Tibial nerve (tissue), 4 donors: Measurements from ENCODE around the gene GBE1.

Experiments used
- EP300 ChIP-seq, 2 donors: sonication (generic); formaldehyde crosslinking; IDR thresholded peaks; one replicate each; pipeline ENCODE4 v1.6.1; 2017; ENCODE audit warnings: antibody characterized with exemption in 2 of 2, mild to moderate bottlenecking in 1 of 2
- POLR2A ChIP-seq, 2 donors: fragments of 450-650 bp; IDR thresholded peaks; one replicate each; pipeline ENCODE4 v1.6.1; 2017; ENCODE audit warnings: antibody characterized with exemption in 2 of 2, mild to moderate bottlenecking in 2 of 2, moderate library complexity in 2 of 2
- TF ChIP-seq, protein P1 (sequence below), 5 experiments: fragments of 200-600 bp in 3 of 5; fragments of 450-650 bp in 2 of 5; sonication (generic) in 3 of 5; IDR thresholded peaks; one replicate each; pipeline ENCODE4 v1.5.1; 2016 to 2019; ENCODE audit warnings: antibody characterized with exemption in 5 of 5, mild to moderate bottlenecking in 3 of 5, moderate library complexity in 2 of 5

DNA sequence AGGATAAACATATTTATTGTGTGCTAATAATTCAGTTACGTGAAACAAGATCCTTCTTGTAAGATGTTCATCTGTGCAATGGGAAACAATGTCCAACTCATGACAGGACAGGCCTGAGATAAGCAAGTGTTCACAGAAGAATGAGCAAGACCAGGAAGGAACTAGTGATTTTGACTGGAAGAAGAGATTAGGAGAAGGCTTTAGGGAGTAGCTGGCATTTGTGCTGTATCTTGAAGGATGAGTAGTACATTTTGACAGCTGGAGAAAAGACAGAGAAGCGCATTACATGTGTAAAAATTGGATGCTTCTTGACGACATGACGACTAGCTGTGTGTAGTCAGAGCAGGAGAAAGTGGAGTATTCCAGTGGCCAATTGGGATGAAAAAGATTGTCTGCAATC lies 48.4 kb downstream of the GBE1 start:
- TF ChIP-seq, protein P1, sequence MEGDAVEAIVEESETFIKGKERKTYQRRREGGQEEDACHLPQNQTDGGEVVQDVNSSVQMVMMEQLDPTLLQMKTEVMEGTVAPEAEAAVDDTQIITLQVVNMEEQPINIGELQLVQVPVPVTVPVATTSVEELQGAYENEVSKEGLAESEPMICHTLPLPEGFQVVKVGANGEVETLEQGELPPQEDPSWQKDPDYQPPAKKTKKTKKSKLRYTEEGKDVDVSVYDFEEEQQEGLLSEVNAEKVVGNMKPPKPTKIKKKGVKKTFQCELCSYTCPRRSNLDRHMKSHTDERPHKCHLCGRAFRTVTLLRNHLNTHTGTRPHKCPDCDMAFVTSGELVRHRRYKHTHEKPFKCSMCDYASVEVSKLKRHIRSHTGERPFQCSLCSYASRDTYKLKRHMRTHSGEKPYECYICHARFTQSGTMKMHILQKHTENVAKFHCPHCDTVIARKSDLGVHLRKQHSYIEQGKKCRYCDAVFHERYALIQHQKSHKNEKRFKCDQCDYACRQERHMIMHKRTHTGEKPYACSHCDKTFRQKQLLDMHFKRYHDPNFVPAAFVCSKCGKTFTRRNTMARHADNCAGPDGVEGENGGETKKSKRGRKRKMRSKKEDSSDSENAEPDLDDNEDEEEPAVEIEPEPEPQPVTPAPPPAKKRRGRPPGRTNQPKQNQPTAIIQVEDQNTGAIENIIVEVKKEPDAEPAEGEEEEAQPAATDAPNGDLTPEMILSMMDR (IDR thresholded peaks at IDR 0.05): no peak
- no peak for TF ChIP-seq EP300 (IDR thresholded peaks at IDR 0.05)
- no peak for TF ChIP-seq POLR2A (IDR thresholded peaks at IDR 0.05)
